Caco-2 (cell line): ENCODE results near the gene INTS7. TPM values are rescaled to one million over a fixed set of nuclear protein-coding genes. Genes with fewer than 3 reads are reported as not detected.

ENCODE experiments used
- BruUV-seq: library from RNA; stranded (reverse); fragments of 400-500 nt; replicated peaks from 2 replicates; lab custom pipeline; 2021; lab: Mats Ljungman, UMichigan
- CTCF ChIA-PET: fragments of 300-600 bp; sonication (Branson Sonifier 250); formaldehyde crosslinking; loops from one replicate; lab custom pipeline; 2022; ENCODE audit warnings: antibody characterized with exemption; lab: Charles Lee
- POLR2A ChIA-PET: fragments of 300-600 bp; sonication (Branson Sonifier 250); formaldehyde crosslinking; loops from one replicate; lab custom pipeline; 2022; ENCODE audit warnings: antibody characterized with exemption; lab: Charles Lee
- DNase-seq, 2 experiments: peaks; one replicate each; pipeline versions ENCODE4 v3.0.0 to v3.0.0-alpha.2; 2020 to 2022
- H3K27me3 ChIP-seq: replicated peaks from 2 replicates; pipeline ENCODE4 v1.6.0; 2011; ENCODE audit warnings: low read length; ENCODE audit not compliant: control insufficient read depth, insufficient read depth
- H3K36me3 ChIP-seq: 2 replicates; pipeline ENCODE4 v1.5.1; 2011; ENCODE audit warnings: low read length; ENCODE audit not compliant: control insufficient read depth, insufficient read depth
- H3K4me1 ChIP-seq: fragments of 250-450 bp; sonication (Bioruptor Pico); 2 replicates; pipeline ENCODE4 v1.5.1; 2020; ENCODE audit warnings: mild to moderate bottlenecking
- H3K4me3 ChIP-seq: 2 replicates; pipeline ENCODE4 v1.5.1; 2011; ENCODE audit warnings: low read depth, mild to moderate bottlenecking, control low read depth, low read length
- H3K9me3 ChIP-seq: fragments of 250-450 bp; sonication (Bioruptor Pico); 2 replicates; pipeline ENCODE4 v1.5.1; 2020; ENCODE audit warnings: mild to moderate bottlenecking, moderate library complexity
- H3K27ac Mint-ChIP-seq: one replicate; pipeline ENCODE4 v1.8.0; 2022; ENCODE audit warnings: mixed read lengths; ENCODE audit not compliant: unreplicated experiment
- H3K27me3 Mint-ChIP-seq: one replicate; pipeline ENCODE4 v1.8.0; 2022; ENCODE audit warnings: mixed read lengths; ENCODE audit not compliant: insufficient read depth, unreplicated experiment
- H3K36me3 Mint-ChIP-seq: one replicate; pipeline ENCODE4 v1.8.0; 2022; ENCODE audit warnings: mild to moderate bottlenecking, mixed read lengths; ENCODE audit not compliant: insufficient read depth, unreplicated experiment
- H3K4me1 Mint-ChIP-seq: one replicate; pipeline ENCODE4 v1.8.0; 2022; ENCODE audit warnings: low read depth, mixed read lengths; ENCODE audit not compliant: unreplicated experiment
- H3K4me3 Mint-ChIP-seq: one replicate; pipeline ENCODE4 v1.8.0; 2022; ENCODE audit warnings: mild to moderate bottlenecking, moderate library complexity, mixed read lengths; ENCODE audit not compliant: unreplicated experiment
- H3K9me3 Mint-ChIP-seq: one replicate; pipeline ENCODE4 v1.8.0; 2022; ENCODE audit warnings: mixed read lengths; ENCODE audit not compliant: unreplicated experiment
- intact Hi-C: fragments of 100-400 bp; cut with micrococcal nuclease; formaldehyde crosslinking; loops from one replicate; pipeline ENCODE4 v1.10.0; 2022; ENCODE audit not compliant: unreplicated experiment
- total RNA-seq: library from RNA; stranded (reverse); gene quantifications from 2 replicates; pipeline ENCODE4 v1.2.3, GENCODE V29; 2022
- TF ChIP-seq, protein P1 (sequence below), 2 experiments: fragments of 200-600 bp in 1 of 2; IDR thresholded peaks; 1 replicate in 1 of 2; 2 replicates in 1 of 2; pipeline versions ENCODE4 v1.5.1 to v1.8.0; 2011 to 2022; ENCODE audit warnings: antibody characterized with exemption in 1 of 2, control low read depth in 1 of 2, inconsistent platforms in 1 of 2, low read depth in 1 of 2, low read length in 1 of 2, mild to moderate bottlenecking in 1 of 2, moderate library complexity in 1 of 2; ENCODE audit not compliant: insufficient read depth in 1 of 2, severe bottlenecking in 1 of 2, unreplicated experiment in 1 of 2

The INTS7 gene
- total RNA-seq, 1 experiment from 2014 or later = 31.9 TPM

DNA sequence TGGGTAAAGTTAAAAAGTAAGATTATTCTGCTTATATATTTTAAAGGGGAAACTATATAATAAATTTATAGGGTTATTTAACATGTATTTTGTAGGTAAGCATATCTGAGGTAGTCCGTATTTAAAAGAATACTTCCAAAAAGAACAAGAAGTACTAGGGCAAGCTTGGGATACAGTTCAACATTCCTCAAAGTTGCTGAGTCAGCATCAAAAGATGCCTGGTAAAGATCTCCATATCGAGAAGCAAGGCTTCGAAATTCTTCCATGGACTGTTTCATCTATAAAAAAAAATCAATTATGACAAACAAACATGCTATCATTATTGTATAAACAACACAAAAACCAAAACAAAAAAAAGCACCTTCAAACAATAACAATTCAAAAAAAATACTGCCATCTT, 67.7 kb downstream of the INTS7 start:
- TF ChIP-seq, protein P1, sequence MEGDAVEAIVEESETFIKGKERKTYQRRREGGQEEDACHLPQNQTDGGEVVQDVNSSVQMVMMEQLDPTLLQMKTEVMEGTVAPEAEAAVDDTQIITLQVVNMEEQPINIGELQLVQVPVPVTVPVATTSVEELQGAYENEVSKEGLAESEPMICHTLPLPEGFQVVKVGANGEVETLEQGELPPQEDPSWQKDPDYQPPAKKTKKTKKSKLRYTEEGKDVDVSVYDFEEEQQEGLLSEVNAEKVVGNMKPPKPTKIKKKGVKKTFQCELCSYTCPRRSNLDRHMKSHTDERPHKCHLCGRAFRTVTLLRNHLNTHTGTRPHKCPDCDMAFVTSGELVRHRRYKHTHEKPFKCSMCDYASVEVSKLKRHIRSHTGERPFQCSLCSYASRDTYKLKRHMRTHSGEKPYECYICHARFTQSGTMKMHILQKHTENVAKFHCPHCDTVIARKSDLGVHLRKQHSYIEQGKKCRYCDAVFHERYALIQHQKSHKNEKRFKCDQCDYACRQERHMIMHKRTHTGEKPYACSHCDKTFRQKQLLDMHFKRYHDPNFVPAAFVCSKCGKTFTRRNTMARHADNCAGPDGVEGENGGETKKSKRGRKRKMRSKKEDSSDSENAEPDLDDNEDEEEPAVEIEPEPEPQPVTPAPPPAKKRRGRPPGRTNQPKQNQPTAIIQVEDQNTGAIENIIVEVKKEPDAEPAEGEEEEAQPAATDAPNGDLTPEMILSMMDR (IDR thresholded peaks at IDR 0.05; ENCODE audit: insufficient read depth in 1 of 2, low read depth in 1 of 2, low read length in 1 of 2, severe bottlenecking in 1 of 2, unreplicated experiment in 1 of 2) = no peak
- intact Hi-C loops = no loop called here
- Mint-ChIP-seq H3K4me3 (no peak overlapping the region), H3K27ac (no peak overlapping the region), H3K36me3 (peaks cover 53% of the 10 kb centered on the region), H3K4me1 (no peaks in the 10 kb centered on the region), H3K9me3 (peaks cover 5% of the 10 kb centered on the region), H3K27me3 (no peaks in the 10 kb centered on the region)
- ChIA-PET POLR2A (no interaction called here), CTCF (no interaction called here)
- no peak overlapping the region for H3K4me3 ChIP-seq
- no TSS peak for BruUV-seq
- H3K4me1 ChIP-seq = no peaks in the 10 kb centered on the region
- H3K36me3 ChIP-seq = no peaks in the 10 kb centered on the region
- 0 out of 2 replicates have a peak, but pooled peaks cover 2% of the 10 kb centered on the region for H3K9me3 ChIP-seq
- no peaks in the 10 kb centered on the region for H3K27me3 ChIP-seq
- DNase-seq = no peak

DNA sequence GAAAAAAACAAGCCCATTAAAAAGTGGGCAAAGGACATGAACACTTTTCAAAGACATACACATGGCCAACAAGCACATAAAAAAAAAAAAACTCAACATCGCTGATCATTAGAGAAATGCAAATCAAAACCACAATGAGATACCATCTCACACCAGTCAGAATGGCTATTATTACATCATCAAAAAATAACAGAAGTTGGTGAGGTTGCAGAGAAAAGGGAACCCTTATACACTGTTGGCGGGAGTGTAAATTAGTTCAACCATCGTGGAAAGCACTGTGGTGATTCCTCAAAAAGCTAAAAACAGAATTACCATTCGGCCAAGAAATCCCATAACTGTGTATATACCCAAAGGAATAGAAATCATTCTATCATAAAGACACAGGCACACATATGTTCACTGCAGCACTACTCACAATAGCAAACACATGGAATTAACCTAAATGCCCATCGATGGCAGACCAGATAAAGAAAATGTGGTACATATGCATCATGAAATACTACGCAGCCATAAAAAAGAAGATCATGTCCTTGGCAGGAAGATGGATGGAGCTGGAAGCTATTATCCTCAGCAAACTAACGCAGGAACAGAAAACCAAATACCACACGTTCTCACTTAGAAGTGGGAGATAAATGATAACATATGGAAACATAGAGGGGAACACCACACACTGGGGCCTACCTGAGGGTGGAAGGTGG, 70.1 kb downstream of the INTS7 start:
- POLR2A ChIA-PET = no interaction called here
- intact Hi-C loops = no loop called here
- H3K4me3 ChIP-seq = no peak overlapping the region
- 0 out of 2 replicates have a peak, but pooled peaks cover 2% of the 10 kb centered on the region for H3K9me3 ChIP-seq
- peaks cover 46% of the 10 kb centered on the region for H3K36me3 Mint-ChIP-seq
- peaks cover 8% of the 10 kb centered on the region for H3K9me3 Mint-ChIP-seq
- H3K36me3 ChIP-seq = no peaks in the 10 kb centered on the region
- H3K27me3 Mint-ChIP-seq = no peaks in the 10 kb centered on the region
- DNase-seq = no peak
- H3K4me1 Mint-ChIP-seq = no peaks in the 10 kb centered on the region
- BruUV-seq = no TSS peak
- TF ChIP-seq, protein P1 (IDR thresholded peaks at IDR 0.05; ENCODE audit: insufficient read depth in 1 of 2, low read depth in 1 of 2, low read length in 1 of 2, severe bottlenecking in 1 of 2, unreplicated experiment in 1 of 2) = no peak
- H3K27ac Mint-ChIP-seq = no peak overlapping the region
- CTCF ChIA-PET = no interaction called here
- no peaks in the 10 kb centered on the region for H3K27me3 ChIP-seq
- no peak overlapping the region for H3K4me3 Mint-ChIP-seq
- no peaks in the 10 kb centered on the region for H3K4me1 ChIP-seq

DNA sequence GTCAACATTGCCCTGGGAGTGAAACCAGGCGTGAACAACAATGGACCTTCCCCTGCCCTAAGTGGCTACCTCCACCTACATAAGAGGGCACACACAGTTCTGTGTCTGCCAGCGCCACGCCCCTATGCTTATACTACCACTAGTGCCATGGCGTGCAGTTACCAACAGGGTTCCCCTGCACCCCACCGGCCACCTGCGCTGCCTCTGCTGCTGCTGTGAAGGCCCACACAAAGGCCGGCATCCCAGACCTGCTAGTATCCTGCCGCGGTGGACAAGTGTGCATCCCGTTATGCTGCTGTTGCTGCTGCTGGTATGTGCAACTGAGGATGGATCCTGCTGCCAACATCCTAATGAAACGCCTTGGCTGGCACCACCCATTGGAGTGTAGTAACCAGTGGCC, 75.7 kb downstream of the INTS7 start:
- Mint-ChIP-seq H3K4me1 (no peaks in the 10 kb centered on the region), H3K27ac (no peak overlapping the region), H3K4me3 (no peak overlapping the region), H3K9me3 (peaks cover 8% of the 10 kb centered on the region), H3K36me3 (peaks cover 39% of the 10 kb centered on the region), H3K27me3 (no peaks in the 10 kb centered on the region)
- Histone ChIP-seq H3K36me3 (peaks cover 6% of the 10 kb centered on the region), H3K9me3 (no peaks in the 10 kb centered on the region), H3K4me1 (no peaks in the 10 kb centered on the region), H3K27me3 (no peaks in the 10 kb centered on the region), H3K4me3 (no peak overlapping the region)
- no TSS peak for BruUV-seq
- ChIA-PET CTCF (interaction anchor here (0.7 kb wide), 1 partner anchor 279 kb away, joined by 4 read pairs; no protein-coding TSS in a partner anchor), POLR2A (no interaction called here)
- intact Hi-C loops = no loop called here
- DNase-seq = no peak
- TF ChIP-seq, protein P1 (IDR thresholded peaks at IDR 0.05; ENCODE audit: insufficient read depth in 1 of 2, low read depth in 1 of 2, low read length in 1 of 2, severe bottlenecking in 1 of 2, unreplicated experiment in 1 of 2) = no peak
